Measurements from ENCODE around the gene EXOG. TPM values are rescaled to one million over a fixed set of nuclear protein-coding genes. Genes with fewer than 3 reads are reported as not detected.

Gene EXOG, protein sequence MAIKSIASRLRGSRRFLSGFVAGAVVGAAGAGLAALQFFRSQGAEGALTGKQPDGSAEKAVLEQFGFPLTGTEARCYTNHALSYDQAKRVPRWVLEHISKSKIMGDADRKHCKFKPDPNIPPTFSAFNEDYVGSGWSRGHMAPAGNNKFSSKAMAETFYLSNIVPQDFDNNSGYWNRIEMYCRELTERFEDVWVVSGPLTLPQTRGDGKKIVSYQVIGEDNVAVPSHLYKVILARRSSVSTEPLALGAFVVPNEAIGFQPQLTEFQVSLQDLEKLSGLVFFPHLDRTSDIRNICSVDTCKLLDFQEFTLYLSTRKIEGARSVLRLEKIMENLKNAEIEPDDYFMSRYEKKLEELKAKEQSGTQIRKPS
- total RNA-seq = 26.2 and 26.5 TPM in 2 replicates
- long read RNA-seq, transcript EXOG-201 (6 exons, 2,792 nt) = major isoform, 20 of 32 reads
- long read RNA-seq, partial matches to known transcripts = 0 of 32 reads
- long read RNA-seq, other reads (novel, unspliced or antisense) = 9 of 32 reads

DNA sequence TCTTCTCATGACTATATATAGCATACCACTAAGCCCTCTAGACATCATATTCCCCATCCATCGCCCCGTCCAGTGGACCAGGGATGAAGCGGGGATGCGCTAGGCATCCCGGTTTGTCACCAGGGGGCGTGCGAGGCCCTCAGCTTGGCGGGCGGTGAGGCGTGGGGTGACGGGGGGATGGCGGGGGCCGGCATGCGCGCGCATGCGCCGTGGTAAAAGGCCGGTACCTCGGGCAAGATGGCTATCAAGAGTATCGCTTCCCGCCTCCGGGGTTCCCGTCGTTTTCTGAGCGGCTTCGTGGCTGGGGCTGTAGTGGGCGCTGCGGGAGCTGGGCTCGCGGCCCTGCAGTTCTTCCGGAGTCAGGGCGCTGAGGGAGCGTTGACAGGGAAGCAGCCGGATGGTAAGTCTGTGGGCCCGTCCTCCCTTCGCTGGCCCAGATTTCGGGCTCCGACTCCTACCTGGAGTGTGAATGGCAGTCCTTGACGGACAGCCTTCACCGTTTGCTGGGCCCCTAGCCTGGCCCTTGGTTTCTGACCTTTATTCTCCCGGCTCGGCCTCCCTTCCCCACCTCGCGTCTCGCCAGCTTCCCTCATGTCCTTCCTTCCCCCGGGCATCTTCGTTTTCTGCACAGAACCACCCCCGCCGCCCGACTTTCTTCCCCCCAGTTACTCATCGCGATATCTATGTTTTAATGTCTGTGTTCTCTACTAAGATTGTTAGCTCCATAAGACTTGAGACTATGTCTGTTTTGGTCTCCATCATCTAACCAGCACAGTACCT lies at the start of gene EXOG:
Gene EXOG, plus strand, starts transcription at position 210 of the 780 bp plus-strand sequence. Its CDS starts 28 bp downstream, at position 238.
- Mint-ChIP-seq H3K36me3 (ENCODE audit: low read depth) (no peaks in the 10 kb centered on the region), H3K4me3 (peak within 1 kb of the TSS; percentile 96), H3K9me3 (no peaks in the 10 kb centered on the region), H3K27me3 (ENCODE audit: low read depth) (no peaks in the 10 kb centered on the region), H3K4me1 (peaks cover 15% of the 10 kb centered on the region), H3K27ac (ENCODE audit: unreplicated experiment) (peak within 1 kb of the TSS; percentile 97)
- DNase-seq (ENCODE audit: low read depth, low spot score) = peak; percentile 99
- TF ChIP-seq, protein P1, sequence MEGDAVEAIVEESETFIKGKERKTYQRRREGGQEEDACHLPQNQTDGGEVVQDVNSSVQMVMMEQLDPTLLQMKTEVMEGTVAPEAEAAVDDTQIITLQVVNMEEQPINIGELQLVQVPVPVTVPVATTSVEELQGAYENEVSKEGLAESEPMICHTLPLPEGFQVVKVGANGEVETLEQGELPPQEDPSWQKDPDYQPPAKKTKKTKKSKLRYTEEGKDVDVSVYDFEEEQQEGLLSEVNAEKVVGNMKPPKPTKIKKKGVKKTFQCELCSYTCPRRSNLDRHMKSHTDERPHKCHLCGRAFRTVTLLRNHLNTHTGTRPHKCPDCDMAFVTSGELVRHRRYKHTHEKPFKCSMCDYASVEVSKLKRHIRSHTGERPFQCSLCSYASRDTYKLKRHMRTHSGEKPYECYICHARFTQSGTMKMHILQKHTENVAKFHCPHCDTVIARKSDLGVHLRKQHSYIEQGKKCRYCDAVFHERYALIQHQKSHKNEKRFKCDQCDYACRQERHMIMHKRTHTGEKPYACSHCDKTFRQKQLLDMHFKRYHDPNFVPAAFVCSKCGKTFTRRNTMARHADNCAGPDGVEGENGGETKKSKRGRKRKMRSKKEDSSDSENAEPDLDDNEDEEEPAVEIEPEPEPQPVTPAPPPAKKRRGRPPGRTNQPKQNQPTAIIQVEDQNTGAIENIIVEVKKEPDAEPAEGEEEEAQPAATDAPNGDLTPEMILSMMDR (conservative IDR thresholded peaks at IDR 0.05) = peak; percentile 87

DNA sequence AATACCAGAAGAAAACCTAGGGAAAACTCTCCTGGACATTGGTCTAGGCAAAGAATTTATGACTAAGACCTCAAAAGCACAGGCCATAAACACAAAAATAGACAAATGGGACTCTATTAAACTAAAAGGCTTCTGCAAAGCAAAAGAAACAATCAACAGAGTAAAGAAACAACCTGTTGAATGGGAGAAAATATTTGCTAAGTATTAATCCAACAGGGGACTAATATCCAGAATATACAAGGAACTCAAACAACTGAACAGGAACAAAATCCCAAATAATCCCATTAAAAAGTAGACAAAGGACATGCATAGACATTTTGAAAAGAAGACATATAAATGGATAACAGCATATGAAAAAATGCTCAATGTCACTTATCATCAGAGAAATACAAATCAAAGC lies 49.3 kb upstream of the EXOG start:
- peaks cover 9% of the 10 kb centered on the region for H3K9me3 Mint-ChIP-seq

DNA sequence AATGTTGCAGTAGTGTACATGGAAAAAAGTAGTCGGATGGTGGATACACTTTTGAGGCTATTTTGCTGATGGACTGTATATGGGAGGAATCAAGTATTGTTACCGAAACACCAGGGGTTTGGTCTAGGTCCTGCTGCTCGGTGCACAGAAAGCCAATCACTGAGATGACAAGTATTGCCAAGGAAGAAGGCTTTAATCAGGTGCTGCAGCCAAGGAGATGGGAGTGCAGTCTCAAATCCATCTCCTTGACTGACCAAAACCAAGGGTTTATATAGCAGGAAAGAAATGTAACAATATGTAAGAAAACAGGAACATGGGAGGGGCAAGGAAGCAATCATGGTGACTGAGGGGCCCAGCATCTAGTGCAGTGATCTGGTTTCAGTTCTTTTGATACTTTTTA lies 45.3 kb upstream of the EXOG start:
- Mint-ChIP-seq H3K9me3 (peaks cover 4% of the 10 kb centered on the region), H3K27me3 (ENCODE audit: low read depth) (peaks cover 7% of the 10 kb centered on the region), H3K4me1 (peaks cover 13% of the 10 kb centered on the region), H3K27ac (ENCODE audit: unreplicated experiment) (no peak overlapping the region), H3K36me3 (ENCODE audit: low read depth) (peaks cover 7% of the 10 kb centered on the region), H3K4me3 (peak overlapping the region; percentile 72)
- DNase-seq (ENCODE audit: low read depth, low spot score) = no peak
- TF ChIP-seq, protein P1 (conservative IDR thresholded peaks at IDR 0.05) = no peak

More for the DNA sequence above, 49.3 kb upstream of the EXOG start:
- H3K27ac Mint-ChIP-seq (ENCODE audit: unreplicated experiment) = no peak overlapping the region
- peaks cover 9% of the 10 kb centered on the region for H3K36me3 Mint-ChIP-seq (ENCODE audit: low read depth)
- no peak overlapping the region for H3K4me3 Mint-ChIP-seq
- peaks cover 5% of the 10 kb centered on the region for H3K27me3 Mint-ChIP-seq (ENCODE audit: low read depth)
- no peak for DNase-seq (ENCODE audit: low read depth, low spot score)
- H3K4me1 Mint-ChIP-seq = no peaks in the 10 kb centered on the region
- TF ChIP-seq, protein P1 (conservative IDR thresholded peaks at IDR 0.05) = no peak

DNA sequence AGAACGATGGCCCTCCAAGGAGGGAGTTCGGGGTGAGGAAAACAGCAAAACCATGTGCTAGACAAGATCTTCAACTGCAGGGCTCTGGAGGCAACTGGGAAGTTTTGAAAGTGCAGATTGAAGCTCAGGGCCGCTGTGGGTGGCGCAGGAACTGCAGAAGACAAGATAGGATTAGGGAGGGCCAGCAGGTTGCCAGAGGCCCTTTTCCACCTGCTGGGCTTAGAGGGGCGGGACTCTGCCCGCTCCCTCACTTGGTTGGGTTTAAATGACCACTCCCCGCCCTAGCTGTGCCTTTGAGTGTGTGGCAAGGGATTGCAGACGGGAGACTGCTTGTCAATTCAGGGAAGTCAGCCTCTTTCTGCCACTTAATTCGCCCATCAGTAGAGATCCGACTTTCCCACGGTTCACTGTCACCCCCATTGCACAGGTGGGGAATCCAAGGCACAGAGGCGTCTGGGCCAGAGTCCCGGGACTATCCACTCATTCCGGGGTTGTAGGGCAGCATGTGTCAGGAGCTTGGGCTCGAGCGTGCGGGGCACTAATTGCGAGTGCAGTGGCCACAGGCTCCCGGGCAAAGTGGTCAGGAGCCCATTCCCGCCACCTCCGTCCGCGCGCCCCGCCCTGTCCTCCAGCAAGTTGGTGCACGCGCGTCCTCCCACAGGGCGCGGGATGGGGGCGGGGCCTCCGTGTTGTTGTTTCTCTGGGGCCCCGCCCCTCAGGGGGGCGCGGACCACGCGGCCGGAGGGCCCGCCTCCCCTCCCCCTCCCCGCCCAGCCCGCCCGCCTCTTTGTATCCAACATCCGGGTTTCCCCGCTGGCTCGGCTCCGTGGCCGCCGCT lies 42.8 kb upstream of the EXOG start, which contains the start of gene ACVR2B:
Gene ACVR2B, plus strand, starts transcription at position 816 of the 838 bp plus-strand sequence. CDS start 433 bp downstream, outside the sequence.
- DNase-seq (ENCODE audit: low read depth, low spot score) = peak; percentile 75
- H3K9me3 Mint-ChIP-seq = peaks cover 4% of the 10 kb centered on the region
- TF ChIP-seq, protein P1 (conservative IDR thresholded peaks at IDR 0.05) = no peak
- peaks cover 7% of the 10 kb centered on the region for H3K27me3 Mint-ChIP-seq (ENCODE audit: low read depth)
- peaks cover 35% of the 10 kb centered on the region for H3K4me1 Mint-ChIP-seq
- peaks cover 7% of the 10 kb centered on the region for H3K36me3 Mint-ChIP-seq (ENCODE audit: low read depth)
- peak within 1 kb of the TSS; percentile 99 for H3K4me3 Mint-ChIP-seq
- peak within 1 kb of the TSS; percentile 100 for H3K27ac Mint-ChIP-seq (ENCODE audit: unreplicated experiment)

DNA sequence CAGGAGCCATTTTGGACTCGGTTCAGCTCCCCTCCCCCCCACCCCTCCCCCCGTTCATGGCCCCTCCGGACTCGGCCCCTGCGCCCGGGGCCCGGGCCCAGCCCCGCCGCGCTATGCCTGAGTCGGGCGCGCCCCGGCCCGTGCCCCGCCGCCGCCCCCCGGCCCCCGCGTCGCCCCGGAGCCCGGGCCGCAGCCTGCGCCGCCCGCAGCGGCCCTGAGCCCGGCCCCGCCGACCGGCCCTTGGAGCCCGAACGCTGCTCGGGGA lies 42.3 kb upstream of the EXOG start:
- DNase-seq (ENCODE audit: low read depth, low spot score) = no peak
- peaks cover 4% of the 10 kb centered on the region for H3K9me3 Mint-ChIP-seq
- H3K4me3 Mint-ChIP-seq = no peak overlapping the region
- peaks cover 41% of the 10 kb centered on the region for H3K4me1 Mint-ChIP-seq
- TF ChIP-seq, protein P1 (conservative IDR thresholded peaks at IDR 0.05) = no peak
- peaks cover 7% of the 10 kb centered on the region for H3K27me3 Mint-ChIP-seq (ENCODE audit: low read depth)
- H3K27ac Mint-ChIP-seq (ENCODE audit: unreplicated experiment) = peak overlapping the region; percentile 84
- H3K36me3 Mint-ChIP-seq (ENCODE audit: low read depth) = peaks cover 7% of the 10 kb centered on the region
